ENCODE measurements around the gene C19orf25.

DNA sequence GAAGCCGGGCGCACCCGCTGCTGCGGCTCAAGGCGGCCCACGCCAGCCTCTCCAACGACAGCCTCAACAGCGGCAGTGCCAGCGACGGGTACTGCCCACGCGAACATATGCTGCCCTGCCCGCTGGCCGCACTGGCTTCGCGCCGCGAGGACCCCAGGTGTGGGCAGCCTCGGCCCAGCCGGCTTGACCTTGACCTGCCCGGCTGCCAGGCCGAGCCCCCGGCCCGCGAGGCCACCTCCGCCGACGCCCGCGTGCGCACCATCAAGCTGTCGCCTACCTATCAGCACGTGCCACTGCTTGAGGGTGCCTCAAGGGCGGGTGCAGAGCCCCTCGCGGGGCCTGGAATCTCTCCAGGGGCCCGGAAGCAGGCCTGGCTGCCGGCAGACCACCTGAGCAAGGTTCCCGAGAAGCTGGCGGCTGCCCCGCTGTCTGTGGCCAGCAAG lies 13.0 kb downstream of the C19orf25 start:
- TF ChIP-seq, protein P1, sequence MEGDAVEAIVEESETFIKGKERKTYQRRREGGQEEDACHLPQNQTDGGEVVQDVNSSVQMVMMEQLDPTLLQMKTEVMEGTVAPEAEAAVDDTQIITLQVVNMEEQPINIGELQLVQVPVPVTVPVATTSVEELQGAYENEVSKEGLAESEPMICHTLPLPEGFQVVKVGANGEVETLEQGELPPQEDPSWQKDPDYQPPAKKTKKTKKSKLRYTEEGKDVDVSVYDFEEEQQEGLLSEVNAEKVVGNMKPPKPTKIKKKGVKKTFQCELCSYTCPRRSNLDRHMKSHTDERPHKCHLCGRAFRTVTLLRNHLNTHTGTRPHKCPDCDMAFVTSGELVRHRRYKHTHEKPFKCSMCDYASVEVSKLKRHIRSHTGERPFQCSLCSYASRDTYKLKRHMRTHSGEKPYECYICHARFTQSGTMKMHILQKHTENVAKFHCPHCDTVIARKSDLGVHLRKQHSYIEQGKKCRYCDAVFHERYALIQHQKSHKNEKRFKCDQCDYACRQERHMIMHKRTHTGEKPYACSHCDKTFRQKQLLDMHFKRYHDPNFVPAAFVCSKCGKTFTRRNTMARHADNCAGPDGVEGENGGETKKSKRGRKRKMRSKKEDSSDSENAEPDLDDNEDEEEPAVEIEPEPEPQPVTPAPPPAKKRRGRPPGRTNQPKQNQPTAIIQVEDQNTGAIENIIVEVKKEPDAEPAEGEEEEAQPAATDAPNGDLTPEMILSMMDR (conservative IDR thresholded peaks at IDR 0.05): no peak; the same call in 1 of the 2 replicates
- no peak for TF ChIP-seq ZFX (IDR thresholded peaks at IDR 0.05)
